ENCODE data around the gene PHACTR1. TPM values are rescaled to one million over a fixed set of nuclear protein-coding genes. Genes with fewer than 3 reads are reported as not detected.

Gene PHACTR1
- total RNA-seq, 1 experiment from 2014 or later, result 15.5 TPM

DNA sequence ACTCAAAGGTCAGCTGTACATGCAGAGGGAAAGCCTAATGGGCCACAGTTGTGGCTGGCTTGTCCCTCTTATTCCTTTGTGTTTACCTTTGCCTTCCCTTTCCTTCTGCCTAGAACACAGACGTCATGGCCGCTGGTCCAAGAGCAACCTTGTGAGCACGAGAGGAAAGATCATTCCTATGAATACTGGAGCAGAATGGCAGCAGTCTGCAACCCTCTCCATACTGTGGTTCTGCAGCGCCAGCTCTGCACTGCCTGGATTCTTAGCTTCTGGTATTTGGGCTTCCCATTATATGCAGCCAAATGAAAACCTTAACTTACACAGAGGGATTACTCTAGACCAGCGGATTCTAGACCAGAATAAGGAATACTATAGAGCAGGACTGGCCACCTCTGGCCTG is 599.3 kb downstream of the PHACTR1 start:
- ChIA-PET POLR2A (no interaction called here), CTCF (interaction anchor here (0.7 kb wide), 1 partner anchor 367 kb away, joined by 3 read pairs; no protein-coding TSS in a partner anchor)
- ATAC-seq, result no peak
- Mint-ChIP-seq H3K4me3 (no peak overlapping the region), H3K27me3 (ENCODE audit: low read depth) (no peaks in the 10 kb centered on the region), H3K9me3 (no peaks in the 10 kb centered on the region), H3K27ac (no peak overlapping the region), H3K4me1 (no peaks in the 10 kb centered on the region), H3K36me3 (peaks cover 75% of the 10 kb centered on the region)
- TF ChIP-seq ZNF416 (CRISPR knock-in tag; IDR thresholded peaks at IDR 0.05), result no peak
- TF ChIP-seq NR3C1 (CRISPR knock-in tag; conservative IDR thresholded peaks at IDR 0.05; ENCODE audit: low read depth), result no peak
- no peak for TF ChIP-seq SMAD3 (CRISPR knock-in tag; IDR thresholded peaks at IDR 0.05; ENCODE audit: borderline replicate concordance)
- no peak for TF ChIP-seq PRRX2 (CRISPR knock-in tag; IDR thresholded peaks at IDR 0.05)
- no peak for TF ChIP-seq NFATC4 (CRISPR knock-in tag; IDR thresholded peaks at IDR 0.05)
- no peak for TF ChIP-seq ZNF532 (CRISPR knock-in tag; IDR thresholded peaks at IDR 0.05; ENCODE audit: borderline replicate concordance)
- no peak for TF ChIP-seq NFYB (CRISPR knock-in tag; conservative IDR thresholded peaks at IDR 0.05; ENCODE audit: low read depth)
- no peak for TF ChIP-seq ELF4 (CRISPR knock-in tag; IDR thresholded peaks at IDR 0.05; ENCODE audit: low read depth)
- TF ChIP-seq, protein P1, sequence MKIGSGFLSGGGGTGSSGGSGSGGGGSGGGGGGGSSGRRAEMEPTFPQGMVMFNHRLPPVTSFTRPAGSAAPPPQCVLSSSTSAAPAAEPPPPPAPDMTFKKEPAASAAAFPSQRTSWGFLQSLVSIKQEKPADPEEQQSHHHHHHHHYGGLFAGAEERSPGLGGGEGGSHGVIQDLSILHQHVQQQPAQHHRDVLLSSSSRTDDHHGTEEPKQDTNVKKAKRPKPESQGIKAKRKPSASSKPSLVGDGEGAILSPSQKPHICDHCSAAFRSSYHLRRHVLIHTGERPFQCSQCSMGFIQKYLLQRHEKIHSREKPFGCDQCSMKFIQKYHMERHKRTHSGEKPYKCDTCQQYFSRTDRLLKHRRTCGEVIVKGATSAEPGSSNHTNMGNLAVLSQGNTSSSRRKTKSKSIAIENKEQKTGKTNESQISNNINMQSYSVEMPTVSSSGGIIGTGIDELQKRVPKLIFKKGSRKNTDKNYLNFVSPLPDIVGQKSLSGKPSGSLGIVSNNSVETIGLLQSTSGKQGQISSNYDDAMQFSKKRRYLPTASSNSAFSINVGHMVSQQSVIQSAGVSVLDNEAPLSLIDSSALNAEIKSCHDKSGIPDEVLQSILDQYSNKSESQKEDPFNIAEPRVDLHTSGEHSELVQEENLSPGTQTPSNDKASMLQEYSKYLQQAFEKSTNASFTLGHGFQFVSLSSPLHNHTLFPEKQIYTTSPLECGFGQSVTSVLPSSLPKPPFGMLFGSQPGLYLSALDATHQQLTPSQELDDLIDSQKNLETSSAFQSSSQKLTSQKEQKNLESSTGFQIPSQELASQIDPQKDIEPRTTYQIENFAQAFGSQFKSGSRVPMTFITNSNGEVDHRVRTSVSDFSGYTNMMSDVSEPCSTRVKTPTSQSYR (CRISPR knock-in tag; IDR thresholded peaks at IDR 0.05), result no peak
- TF ChIP-seq KAT7 (CRISPR knock-in tag; IDR thresholded peaks at IDR 0.05; ENCODE audit: borderline replicate concordance), result no peak
- no peak for TF ChIP-seq AR (CRISPR knock-in tag; IDR thresholded peaks at IDR 0.05)
- TF ChIP-seq CREB1 (CRISPR knock-in tag; IDR thresholded peaks at IDR 0.05), result no peak
- TF ChIP-seq GABPB1 (CRISPR knock-in tag; IDR thresholded peaks at IDR 0.05), result no peak
- no peak for DNase-seq (ENCODE audit: low spot score)

- TF ChIP-seq, protein P2, sequence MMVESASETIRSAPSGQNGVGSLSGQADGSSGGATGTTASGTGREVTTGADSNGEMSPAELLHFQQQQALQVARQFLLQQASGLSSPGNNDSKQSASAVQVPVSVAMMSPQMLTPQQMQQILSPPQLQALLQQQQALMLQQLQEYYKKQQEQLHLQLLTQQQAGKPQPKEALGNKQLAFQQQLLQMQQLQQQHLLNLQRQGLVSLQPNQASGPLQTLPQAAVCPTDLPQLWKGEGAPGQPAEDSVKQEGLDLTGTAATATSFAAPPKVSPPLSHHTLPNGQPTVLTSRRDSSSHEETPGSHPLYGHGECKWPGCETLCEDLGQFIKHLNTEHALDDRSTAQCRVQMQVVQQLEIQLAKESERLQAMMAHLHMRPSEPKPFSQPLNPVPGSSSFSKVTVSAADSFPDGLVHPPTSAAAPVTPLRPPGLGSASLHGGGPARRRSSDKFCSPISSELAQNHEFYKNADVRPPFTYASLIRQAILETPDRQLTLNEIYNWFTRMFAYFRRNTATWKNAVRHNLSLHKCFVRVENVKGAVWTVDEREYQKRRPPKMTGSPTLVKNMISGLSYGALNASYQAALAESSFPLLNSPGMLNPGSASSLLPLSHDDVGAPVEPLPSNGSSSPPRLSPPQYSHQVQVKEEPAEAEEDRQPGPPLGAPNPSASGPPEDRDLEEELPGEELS (CRISPR knock-in tag; IDR thresholded peaks at IDR 0.05), result no peak
- TF ChIP-seq NFYB (CRISPR knock-in tag; conservative IDR thresholded peaks at IDR 0.05; ENCODE audit: low read depth), result no peak
- TF ChIP-seq ZNF317 (CRISPR knock-in tag; IDR thresholded peaks at IDR 0.05; ENCODE audit: borderline replicate concordance, low read depth), result no peak
- no peak for TF ChIP-seq JAZF1 (CRISPR knock-in tag; IDR thresholded peaks at IDR 0.05)
- no peak for TF ChIP-seq SP1 (CRISPR knock-in tag; conservative IDR thresholded peaks at IDR 0.05)
- no peak for TF ChIP-seq PRRX2 (CRISPR knock-in tag; IDR thresholded peaks at IDR 0.05)
- TF ChIP-seq HMGA2 (CRISPR knock-in tag; IDR thresholded peaks at IDR 0.05), result no peak
- TF ChIP-seq GABPB1 (CRISPR knock-in tag; IDR thresholded peaks at IDR 0.05), result no peak
- no peak for TF ChIP-seq SOX15 (CRISPR knock-in tag; IDR thresholded peaks at IDR 0.05)
- Mint-ChIP-seq H3K27ac (no peak overlapping the region), H3K4me3 (no peak overlapping the region), H3K9me3 (no peaks in the 10 kb centered on the region), H3K27me3 (ENCODE audit: low read depth) (no peaks in the 10 kb centered on the region), H3K4me1 (no peaks in the 10 kb centered on the region), H3K36me3 (peaks cover 79% of the 10 kb centered on the region)
- POLR2A ChIA-PET, result no interaction called here
- DNase-seq (ENCODE audit: low spot score) (no peak), ATAC-seq (no peak)
- CTCF ChIA-PET, result no interaction called here
Observed at GRCh38 chr6:13318821-13319220, 602.3 kb downstream of the PHACTR1 start.

Measured in WTC11 (cell line).